Measurements from ENCODE around the gene RHOBTB1.
"Not testable (repeated sequence)": the region's sequence is repeated elsewhere in the genome, so short reads cannot be mapped to it uniquely, and the experiment has no call there.

RHOBTB1 gene

DNA sequence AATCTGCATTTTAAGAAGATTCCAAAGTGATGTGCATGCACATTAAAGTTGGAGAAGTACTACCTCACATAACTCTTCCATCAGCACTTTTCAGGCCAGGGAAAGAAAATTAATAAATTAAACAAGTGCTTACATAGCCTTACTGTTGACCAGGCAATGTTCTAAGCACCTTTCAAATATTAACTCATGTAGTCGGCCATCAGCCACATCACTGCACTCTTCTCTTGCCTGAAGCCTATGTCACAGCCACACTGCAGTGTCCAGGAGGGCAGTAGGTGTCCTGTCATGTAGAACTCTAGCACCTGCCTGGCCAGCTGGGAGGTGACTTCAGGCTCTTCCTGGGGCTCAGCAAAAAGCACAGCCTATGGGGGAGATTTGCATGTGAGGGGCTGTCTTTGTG is 94.2 kb downstream of the RHOBTB1 start:
- no peak for TF ChIP-seq ZFX (IDR thresholded peaks at IDR 0.05)
- TF ChIP-seq, protein P1, sequence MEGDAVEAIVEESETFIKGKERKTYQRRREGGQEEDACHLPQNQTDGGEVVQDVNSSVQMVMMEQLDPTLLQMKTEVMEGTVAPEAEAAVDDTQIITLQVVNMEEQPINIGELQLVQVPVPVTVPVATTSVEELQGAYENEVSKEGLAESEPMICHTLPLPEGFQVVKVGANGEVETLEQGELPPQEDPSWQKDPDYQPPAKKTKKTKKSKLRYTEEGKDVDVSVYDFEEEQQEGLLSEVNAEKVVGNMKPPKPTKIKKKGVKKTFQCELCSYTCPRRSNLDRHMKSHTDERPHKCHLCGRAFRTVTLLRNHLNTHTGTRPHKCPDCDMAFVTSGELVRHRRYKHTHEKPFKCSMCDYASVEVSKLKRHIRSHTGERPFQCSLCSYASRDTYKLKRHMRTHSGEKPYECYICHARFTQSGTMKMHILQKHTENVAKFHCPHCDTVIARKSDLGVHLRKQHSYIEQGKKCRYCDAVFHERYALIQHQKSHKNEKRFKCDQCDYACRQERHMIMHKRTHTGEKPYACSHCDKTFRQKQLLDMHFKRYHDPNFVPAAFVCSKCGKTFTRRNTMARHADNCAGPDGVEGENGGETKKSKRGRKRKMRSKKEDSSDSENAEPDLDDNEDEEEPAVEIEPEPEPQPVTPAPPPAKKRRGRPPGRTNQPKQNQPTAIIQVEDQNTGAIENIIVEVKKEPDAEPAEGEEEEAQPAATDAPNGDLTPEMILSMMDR (conservative IDR thresholded peaks at IDR 0.05): no peak
- no peak overlapping the region for H3K27ac ChIP-seq

DNA sequence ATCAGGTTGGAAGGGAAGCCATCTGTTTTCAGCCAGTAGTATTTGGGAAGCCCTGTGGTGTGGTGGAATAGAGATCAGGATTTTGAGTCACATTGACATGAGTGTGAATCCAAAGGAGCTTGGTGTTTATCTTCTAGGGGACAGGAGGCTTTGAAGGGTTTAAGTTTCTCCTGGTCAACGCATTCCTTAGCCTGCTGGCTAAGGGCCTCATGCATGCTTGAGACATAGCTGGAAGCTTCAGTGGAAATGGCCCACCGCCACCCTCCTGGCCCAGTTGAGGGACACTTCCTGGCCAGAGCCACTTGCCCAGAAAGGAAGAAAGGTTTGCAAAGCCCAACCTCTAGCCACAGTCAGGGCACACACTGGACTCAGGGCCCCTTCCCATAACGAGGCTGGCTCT is 94.8 kb downstream of the RHOBTB1 start:
- TF ChIP-seq ZFX (IDR thresholded peaks at IDR 0.05): no peak
- TF ChIP-seq, protein P1 (conservative IDR thresholded peaks at IDR 0.05): no peak
- no peak overlapping the region for H3K27ac ChIP-seq

DNA sequence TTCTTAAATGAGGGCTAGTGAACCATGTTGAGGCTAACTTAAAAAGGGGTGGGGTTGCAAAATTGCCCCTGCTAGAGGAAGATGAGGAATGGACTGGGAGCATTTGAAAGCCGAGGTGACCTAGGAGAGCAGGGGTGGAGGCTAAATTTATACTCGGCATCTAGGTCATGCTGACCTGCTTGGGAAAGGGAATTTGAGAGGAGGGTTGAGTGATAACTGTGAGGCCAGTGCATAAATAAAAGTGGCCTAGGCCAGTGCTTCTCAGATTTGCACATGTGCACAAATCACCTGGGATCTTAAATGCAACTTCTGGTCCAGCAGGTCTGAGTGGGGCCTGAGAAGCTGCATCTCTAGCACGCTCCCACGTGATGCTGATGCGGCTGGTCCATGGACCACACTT is 95.3 kb downstream of the RHOBTB1 start:
- no peak overlapping the region for H3K27ac ChIP-seq
- no peak for TF ChIP-seq ZFX (IDR thresholded peaks at IDR 0.05)
- TF ChIP-seq, protein P1 (conservative IDR thresholded peaks at IDR 0.05): no peak

DNA sequence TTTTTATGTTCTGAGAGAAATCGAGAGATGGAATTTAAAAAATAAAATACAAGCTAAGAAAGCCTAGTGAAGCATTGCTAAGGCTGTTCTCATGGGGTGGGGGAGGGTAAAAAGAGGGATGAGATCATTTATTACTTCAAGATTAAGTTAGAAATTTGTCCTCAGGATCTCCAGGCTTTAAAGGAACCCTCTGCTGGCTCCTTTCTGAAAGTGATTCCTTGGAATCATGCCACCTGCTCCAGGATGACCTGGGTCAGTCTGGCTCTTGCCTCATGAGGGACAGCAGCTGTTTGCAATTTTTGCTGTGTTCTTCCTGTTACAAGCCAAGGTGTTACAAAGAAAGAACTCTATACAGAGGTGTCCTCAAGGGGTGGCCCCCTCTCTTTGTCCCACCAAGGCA is 95.9 kb downstream of the RHOBTB1 start:
- TF ChIP-seq, protein P1 (conservative IDR thresholded peaks at IDR 0.05): no peak; the same call in 1 of the 2 replicates
- TF ChIP-seq ZFX (IDR thresholded peaks at IDR 0.05): no peak

DNA sequence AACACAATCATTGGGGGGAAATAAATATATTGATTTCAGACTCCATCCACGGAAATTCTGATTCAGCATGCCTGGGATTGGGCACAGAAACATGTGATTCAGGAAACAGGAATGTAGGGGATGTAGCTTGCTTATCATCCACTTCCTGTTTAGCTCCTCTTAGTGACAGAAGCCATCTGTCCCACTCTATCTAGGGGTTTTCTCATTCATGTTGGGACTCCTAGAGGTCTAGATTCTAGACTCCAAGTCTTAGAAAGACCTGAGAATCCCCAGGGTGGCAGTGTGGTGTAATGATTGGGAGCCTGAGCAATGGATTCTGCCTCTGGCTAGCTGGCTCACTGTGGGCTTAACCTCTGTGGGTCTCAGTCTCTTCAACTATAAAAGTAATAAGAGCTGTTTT is 97.8 kb downstream of the RHOBTB1 start:
- TF ChIP-seq ZFX (IDR thresholded peaks at IDR 0.05): no peak
- TF ChIP-seq, protein P1 (conservative IDR thresholded peaks at IDR 0.05): no peak
- H3K27ac ChIP-seq: no peak overlapping the region

More for the DNA sequence above, 95.9 kb downstream of the RHOBTB1 start:
- H3K27ac ChIP-seq: no peak overlapping the region

DNA sequence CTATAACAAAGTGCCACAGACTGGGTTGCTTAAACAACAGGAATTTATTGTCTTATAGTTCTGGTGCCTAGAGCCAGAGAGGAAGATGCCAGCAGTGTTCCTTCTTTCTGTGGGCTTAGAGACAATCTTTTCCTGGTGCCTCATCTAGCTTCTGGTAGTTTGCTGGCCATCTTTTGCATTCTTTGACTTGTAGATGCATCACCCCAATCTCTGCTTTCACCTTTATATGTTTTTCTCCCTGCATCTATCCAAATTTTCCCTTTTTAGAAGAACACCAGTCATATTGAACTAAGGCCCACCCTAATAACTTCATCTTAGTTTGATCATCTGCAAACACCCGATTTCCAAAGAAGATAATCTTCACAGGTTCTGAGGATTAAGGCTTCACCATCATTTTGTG is 98.9 kb downstream of the RHOBTB1 start:
- H3K27ac ChIP-seq: no peak overlapping the region
- TF ChIP-seq ZFX (IDR thresholded peaks at IDR 0.05): no peak
- TF ChIP-seq, protein P1 (conservative IDR thresholded peaks at IDR 0.05): no peak

DNA sequence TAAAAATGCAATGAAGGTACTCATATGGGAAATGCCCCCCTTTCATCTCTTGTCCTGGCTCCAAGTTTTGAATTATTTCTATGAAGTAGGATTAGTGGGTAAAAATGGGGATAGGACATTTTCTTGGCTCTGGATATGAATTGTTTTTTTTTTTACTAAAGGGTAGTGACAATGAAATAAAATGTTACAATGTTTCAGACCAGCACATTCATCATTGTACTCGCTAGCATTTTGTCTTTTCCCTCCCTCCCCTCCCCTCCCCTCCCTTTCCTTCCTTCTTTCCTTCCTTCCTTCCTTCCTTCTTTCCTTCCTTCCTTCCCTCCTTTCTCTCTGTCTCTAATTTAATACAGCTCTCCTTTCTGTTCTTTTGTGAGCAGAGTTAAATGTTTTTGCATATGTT is 101.3 kb downstream of the RHOBTB1 start:
- no peak overlapping the region for H3K27ac ChIP-seq
- no peak for TF ChIP-seq ZFX (IDR thresholded peaks at IDR 0.05)
- TF ChIP-seq, protein P1 (conservative IDR thresholded peaks at IDR 0.05): no peak

DNA sequence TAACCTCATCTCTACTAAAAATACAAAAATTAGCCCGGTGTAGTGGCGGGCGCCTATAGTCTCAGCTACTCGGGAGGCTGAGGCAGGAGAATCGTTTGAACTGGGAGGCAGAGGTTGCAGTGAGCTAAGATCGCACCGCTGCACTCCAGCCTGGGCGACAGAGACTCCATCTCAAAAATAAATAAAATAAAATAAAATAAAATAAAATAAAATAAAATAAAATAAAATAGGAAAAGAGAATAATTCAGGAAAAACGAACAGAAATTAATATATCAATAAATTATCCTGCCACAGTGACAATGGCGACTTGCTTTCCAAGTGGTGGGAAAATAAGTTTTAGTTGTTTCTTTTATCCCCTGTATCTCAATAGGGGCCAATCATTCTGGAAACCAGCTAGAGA is 102.8 kb downstream of the RHOBTB1 start:
- not testable (repeated sequence) for H3K27ac ChIP-seq
